H1 (cell line): Measurements from ENCODE around the gene RBMX.
"Not testable (repeated sequence)": the region's sequence is repeated elsewhere in the genome, so short reads cannot be mapped to it uniquely, and the experiment has no call there.

Experiments used
- CBX5 ChIP-seq: fragments of 300-800, 300-1000 bp; sonication (generic); IDR thresholded peaks from 2 replicates; pipeline ENCODE4 v1.7.1; 2016; ENCODE audit warnings: antibody characterized with exemption, low read length, low read depth
- CHD2 ChIP-seq: IDR thresholded peaks from 2 replicates; pipeline ENCODE4 v1.6.1; 2012; ENCODE audit warnings: low read length, improper control_type of control experiment
- FOSL1 ChIP-seq: IDR thresholded peaks from 2 replicates; pipeline ENCODE4 v1.6.1; 2011; ENCODE audit warnings: mild to moderate bottlenecking, low read depth, low read length, moderate library complexity; ENCODE audit not compliant: insufficient read depth
- TBP ChIP-seq: IDR thresholded peaks from 2 replicates; pipeline ENCODE4 v1.6.1; 2011; ENCODE audit warnings: low read depth, low read length, improper control_type of control experiment
- TF ChIP-seq, protein P1 (sequence below), 3 experiments: IDR thresholded peaks; 1 replicate in 2 of 3; 2 replicates in 1 of 3; pipeline versions ENCODE4 v1.5.1 to v1.6.1; 2011; ENCODE audit warnings: low read length in 3 of 3, mild to moderate bottlenecking in 3 of 3, inconsistent platforms in 2 of 3, low read depth in 1 of 3, moderate library complexity in 1 of 3; ENCODE audit not compliant: insufficient read depth in 1 of 3; ENCODE audit errors: control extremely low read depth in 1 of 3
- TF ChIP-seq, protein P2 (sequence below): IDR thresholded peaks from 2 replicates; pipeline ENCODE4 v1.6.1; 2011; ENCODE audit warnings: low read depth, mild to moderate bottlenecking, low read length; ENCODE audit not compliant: insufficient read depth

DNA sequence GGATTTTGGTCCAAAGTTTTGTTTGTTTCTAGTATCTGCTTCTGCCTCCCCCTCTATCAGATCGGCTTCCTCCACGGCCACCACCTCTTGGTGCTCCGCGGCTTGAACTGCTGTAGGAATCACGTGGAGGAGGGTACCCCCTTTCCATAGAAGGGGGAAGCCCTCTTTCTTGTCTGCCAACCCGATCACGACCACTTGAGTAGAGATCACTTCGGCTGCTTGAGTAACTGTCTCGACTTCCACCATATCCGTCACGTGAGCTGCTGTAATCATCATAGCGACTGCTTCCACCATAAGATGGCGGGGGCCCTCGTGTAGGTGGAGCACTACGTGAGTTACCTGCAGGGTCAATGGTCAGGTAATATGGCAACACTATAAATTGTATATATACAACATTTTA lies 6.4 kb downstream of the RBMX start:
- TF ChIP-seq TBP, FOSL1, CHD2, CBX5: not testable (repeated sequence)
- TF ChIP-seq, protein P1, sequence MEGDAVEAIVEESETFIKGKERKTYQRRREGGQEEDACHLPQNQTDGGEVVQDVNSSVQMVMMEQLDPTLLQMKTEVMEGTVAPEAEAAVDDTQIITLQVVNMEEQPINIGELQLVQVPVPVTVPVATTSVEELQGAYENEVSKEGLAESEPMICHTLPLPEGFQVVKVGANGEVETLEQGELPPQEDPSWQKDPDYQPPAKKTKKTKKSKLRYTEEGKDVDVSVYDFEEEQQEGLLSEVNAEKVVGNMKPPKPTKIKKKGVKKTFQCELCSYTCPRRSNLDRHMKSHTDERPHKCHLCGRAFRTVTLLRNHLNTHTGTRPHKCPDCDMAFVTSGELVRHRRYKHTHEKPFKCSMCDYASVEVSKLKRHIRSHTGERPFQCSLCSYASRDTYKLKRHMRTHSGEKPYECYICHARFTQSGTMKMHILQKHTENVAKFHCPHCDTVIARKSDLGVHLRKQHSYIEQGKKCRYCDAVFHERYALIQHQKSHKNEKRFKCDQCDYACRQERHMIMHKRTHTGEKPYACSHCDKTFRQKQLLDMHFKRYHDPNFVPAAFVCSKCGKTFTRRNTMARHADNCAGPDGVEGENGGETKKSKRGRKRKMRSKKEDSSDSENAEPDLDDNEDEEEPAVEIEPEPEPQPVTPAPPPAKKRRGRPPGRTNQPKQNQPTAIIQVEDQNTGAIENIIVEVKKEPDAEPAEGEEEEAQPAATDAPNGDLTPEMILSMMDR (IDR thresholded peaks at IDR 0.05; ENCODE audit: control extremely low read depth in 1 of 3, insufficient read depth in 1 of 3, low read depth in 1 of 3, low read length in 3 of 3) = not testable (repeated sequence)
- TF ChIP-seq, protein P2, sequence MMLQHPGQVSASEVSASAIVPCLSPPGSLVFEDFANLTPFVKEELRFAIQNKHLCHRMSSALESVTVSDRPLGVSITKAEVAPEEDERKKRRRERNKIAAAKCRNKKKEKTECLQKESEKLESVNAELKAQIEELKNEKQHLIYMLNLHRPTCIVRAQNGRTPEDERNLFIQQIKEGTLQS = not testable (repeated sequence)
